ENCODE data around the gene AHDC1. TPM values are rescaled to one million over a fixed set of nuclear protein-coding genes. Genes with fewer than 3 reads are reported as not detected.

Gene AHDC1
- total RNA-seq, 4 donors from 2014 or later: 7.5 to 12.9 (median 8.2) TPM

DNA sequence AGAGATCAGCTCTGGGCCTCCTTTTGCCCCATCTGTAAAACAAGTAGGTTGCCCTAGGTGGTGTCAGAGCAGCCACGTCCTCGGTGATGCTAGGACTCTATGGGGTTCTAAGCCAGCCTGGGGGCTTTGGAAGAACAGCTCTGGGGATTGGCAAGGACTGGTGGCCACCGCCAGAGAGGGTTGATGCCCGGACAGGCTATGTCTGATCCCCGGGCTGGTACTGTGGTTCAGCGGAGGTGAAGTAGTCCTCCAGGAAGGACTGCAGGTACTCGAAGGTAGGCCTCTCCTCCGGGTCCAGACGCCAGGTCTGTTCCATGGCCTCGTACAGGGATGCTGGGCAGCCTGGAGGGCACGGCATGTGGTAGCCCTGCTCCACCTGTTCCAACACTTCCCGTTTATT lies 8.8 kb upstream of the AHDC1 start:
- TF ChIP-seq, protein P1, sequence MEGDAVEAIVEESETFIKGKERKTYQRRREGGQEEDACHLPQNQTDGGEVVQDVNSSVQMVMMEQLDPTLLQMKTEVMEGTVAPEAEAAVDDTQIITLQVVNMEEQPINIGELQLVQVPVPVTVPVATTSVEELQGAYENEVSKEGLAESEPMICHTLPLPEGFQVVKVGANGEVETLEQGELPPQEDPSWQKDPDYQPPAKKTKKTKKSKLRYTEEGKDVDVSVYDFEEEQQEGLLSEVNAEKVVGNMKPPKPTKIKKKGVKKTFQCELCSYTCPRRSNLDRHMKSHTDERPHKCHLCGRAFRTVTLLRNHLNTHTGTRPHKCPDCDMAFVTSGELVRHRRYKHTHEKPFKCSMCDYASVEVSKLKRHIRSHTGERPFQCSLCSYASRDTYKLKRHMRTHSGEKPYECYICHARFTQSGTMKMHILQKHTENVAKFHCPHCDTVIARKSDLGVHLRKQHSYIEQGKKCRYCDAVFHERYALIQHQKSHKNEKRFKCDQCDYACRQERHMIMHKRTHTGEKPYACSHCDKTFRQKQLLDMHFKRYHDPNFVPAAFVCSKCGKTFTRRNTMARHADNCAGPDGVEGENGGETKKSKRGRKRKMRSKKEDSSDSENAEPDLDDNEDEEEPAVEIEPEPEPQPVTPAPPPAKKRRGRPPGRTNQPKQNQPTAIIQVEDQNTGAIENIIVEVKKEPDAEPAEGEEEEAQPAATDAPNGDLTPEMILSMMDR (IDR thresholded peaks at IDR 0.05): no peak

DNA sequence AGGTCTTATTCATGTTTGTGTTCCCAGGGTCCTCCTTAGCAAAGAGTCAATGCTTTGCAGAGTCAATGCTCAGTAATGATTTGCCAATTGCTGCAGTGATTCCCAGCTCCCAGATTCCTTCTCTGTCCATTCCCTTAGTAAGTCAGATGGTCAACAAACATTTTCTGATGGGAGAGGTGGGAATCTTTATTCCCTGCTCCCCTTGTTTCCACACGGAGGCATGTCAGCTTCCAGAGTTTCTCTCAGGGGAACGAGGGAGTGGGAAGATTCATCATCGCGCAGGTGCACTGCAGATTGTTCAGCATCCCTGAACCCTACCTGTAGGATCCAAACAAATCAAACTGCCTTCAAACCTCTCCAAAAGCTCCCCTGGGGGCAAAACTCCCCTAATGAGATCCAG lies 7.5 kb upstream of the AHDC1 start:
- no peak for ATAC-seq (ENCODE audit: low FRiP score)
- TF ChIP-seq, protein P1 (IDR thresholded peaks at IDR 0.05): no peak
- DNase-seq (ENCODE audit: low spot score): no peak

More for the DNA sequence above, 8.8 kb upstream of the AHDC1 start:
- ATAC-seq (ENCODE audit: low FRiP score) (no peak), DNase-seq (ENCODE audit: low spot score) (no peak)

DNA sequence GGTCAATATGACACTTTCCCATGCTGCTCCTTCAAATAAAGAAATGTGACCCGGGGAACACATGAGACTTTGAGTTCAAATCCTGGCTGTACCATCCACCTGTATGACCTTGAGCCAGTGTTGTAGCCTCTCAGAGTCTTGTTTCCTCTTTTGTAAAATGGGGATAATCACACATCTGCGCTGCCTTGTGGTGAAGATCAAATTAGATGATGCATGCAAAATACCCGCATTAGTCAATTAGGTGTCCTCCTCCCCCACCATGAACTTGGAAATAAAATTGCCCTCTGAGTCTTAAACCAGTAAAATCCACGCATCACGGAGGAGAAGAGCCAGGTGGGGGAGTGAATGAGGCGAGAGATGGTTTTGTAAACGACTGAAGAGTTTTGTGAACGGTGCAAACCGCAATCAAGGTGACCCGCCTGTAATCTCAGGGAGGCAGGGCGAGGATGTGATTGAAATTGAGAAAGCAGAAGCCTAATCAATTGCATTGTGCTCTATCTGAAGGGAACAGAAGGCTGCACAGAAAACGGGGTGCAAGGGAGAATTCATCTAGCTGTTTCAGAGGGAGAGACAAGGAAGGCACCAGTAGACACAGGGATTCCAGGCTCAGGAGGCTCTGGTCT lies 5.8 kb upstream of the AHDC1 start:
- no peak for ATAC-seq (ENCODE audit: low FRiP score)
- no peak for DNase-seq (ENCODE audit: low spot score)
- TF ChIP-seq, protein P1 (IDR thresholded peaks at IDR 0.05): no peak

DNA sequence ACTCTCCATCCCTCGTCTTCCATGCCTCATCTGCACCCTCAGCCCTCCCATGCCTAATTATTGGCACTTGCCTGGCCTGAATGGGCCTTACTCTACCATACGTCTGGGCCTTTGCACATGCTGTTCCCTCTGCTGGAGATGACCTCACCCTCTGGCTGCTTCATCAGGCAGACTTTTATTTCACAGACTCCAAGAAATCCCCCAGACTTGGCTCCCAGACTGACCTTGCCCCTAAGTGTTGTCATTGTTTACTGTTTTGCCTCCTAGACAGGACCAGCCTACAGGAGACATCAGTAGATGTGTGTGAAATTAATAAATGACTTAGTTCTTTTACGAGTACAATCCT lies 5.2 kb upstream of the AHDC1 start:
- ATAC-seq (ENCODE audit: low FRiP score) (no peak), DNase-seq (ENCODE audit: low spot score) (no peak)
- TF ChIP-seq, protein P1 (IDR thresholded peaks at IDR 0.05): no peak

DNA sequence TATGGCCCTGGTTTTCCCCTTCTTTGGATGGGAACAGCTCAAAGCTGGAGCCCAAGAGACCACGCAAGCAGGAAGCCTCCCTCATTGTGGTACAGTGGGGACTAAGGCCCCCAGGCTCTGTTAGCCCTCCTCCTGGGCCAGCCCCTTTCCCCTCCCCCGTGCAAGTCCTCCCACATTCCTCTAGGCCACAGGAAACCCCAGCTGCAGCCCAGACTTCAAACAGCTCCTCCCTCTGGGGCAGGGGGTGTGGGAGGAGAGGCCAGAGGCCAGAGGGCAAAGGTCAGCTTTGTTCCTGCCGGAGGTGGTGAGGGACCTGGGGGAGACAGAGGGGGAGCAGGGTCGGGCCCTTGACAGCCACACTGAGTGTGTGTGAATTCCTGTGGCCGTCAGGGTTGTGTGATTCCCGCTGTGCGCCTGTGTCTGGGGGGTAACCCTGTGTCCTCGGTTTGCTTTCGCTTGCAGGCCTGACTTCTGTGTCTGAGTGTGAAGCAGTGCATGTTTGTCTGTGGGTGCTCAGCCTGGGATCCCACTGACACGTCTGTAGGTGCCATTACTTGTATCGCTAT lies 3.4 kb upstream of the AHDC1 start:
- ATAC-seq (ENCODE audit: low FRiP score) (no peak), DNase-seq (ENCODE audit: low spot score) (no peak)
- TF ChIP-seq, protein P1 (IDR thresholded peaks at IDR 0.05): no peak

DNA sequence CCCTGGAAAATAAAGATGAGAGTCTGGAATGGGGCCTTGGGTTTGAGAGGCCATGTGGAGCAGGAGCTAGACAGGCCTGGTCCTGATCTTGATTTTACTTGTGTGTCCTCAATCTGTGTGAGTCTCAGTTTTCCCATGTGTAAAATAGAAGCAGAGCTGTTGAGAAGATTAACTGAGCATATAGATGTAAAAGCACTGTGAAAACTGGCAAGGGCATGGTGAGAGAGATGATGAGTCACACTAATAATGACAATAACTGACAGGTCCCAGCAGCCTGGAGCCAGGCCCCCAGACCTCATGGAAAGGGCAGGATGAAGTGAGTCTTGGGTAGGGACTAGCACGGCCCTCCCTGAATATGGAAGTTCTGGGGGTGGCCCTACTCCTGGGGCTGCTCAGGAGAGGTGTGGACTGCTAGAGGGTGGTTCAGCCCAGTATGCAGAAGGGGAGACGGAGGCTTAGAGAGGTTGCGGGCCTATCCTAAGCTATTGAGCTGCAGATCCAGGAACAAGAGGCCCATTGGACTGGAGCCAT lies 2.8 kb upstream of the AHDC1 start:
- DNase-seq (ENCODE audit: low spot score): no peak
- TF ChIP-seq, protein P1 (IDR thresholded peaks at IDR 0.05): no peak
- no peak for ATAC-seq (ENCODE audit: low FRiP score)
